NCI-H146 (cell line): Measurements from ENCODE around the gene KRTAP10-8.
"Not testable (repeated sequence)": the region's sequence is repeated elsewhere in the genome, so short reads cannot be mapped to it uniquely, and the experiment has no call there.

ENCODE experiments used
- DNase-seq: peaks from one replicate; lab custom pipeline; 2025; lab: John Stamatoyannopoulos, UW

The KRTAP10-8 gene

DNA sequence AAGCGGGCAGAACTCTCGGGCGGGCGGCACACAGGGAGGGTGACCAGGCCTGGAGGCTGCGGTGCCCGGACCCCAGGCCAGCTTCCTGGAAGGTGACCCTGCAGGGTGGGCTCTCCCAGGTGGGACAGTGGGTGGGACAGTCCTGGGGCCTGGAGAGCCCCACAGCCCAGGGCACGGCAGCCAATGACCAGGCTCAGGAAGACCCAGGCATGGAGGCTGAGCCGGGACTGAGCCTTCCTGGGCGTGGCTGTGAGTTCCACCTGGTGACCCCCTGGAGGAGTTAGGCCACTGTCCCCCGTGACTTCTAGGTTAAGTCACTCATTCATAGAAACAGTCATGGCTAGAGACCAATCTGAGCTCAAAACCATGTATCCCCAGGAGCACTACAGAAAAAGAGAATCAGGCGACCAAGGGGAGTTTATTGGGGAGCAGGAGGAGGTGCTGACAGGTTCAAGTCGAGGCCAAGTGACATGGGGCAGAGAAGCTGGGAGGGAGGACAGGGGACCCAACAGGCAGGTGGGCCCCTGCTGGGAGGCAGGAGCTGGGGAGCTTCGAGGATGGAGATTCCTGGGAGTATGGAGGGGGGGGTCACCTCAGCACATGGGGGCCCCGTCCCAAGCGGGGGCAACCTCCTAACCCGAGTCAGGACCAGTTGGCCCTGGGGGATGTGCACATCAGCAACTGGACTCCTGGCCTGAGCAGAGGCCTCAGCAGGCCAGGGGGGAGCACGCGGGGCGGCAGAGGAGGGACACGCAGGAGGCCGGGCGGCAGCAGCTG, 32.6 kb upstream of the KRTAP10-8 start:
- DNase-seq, result no peak

DNA sequence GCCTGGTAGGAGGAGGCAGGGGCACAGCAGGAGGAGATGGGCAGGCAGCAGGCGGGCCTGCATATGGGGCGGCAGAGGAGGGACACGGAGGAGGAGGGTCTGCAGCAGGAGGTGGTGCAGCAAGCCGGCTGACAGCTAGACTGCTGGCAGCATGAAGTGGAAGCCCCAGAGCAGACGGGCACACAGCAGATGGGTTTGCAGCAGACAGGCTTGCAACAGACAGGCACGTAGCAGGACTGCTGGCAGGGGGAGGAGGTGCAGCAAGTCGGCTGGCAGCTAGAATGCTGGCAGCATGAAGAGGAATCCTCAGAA, 32.1 kb upstream of the KRTAP10-8 start:
- DNase-seq, result no peak

DNA sequence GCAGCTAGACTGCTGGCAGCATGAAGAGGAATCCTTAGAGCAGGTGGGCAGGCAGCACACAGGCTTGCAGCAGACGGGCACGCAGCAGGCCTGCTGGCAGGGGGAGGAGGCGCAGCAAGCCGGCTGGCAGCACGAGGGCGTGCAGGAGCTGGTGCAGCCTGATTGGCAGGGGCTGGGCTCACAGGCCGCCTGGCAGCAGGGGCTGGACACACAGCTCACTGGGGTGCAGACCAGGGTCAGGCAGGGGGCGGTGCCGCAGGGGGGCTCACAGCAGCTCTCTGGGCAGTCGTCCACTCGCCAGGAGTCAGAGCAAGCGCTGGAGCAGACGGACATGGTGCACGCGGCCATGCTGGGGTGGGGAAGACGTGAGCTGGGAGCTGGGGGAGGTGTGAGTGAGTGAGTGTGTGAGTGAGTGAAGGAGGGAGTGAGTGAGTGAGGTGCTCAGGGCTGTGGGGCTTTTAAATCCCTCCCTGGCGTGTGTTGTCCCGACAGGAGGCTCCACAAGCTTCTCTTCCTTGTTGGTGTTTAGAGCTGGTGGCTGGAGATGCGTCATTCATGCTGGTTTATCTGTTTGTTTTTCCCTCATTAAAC, 31.6 kb upstream of the KRTAP10-8 start, which contains the start of gene KRTAP10-5:
Gene KRTAP10-5 (minus strand): TSS at position 374 of the 591 bp plus-strand sequence. CDS start 26 bp downstream, at position 348.
- DNase-seq, result not testable (repeated sequence)

DNA sequence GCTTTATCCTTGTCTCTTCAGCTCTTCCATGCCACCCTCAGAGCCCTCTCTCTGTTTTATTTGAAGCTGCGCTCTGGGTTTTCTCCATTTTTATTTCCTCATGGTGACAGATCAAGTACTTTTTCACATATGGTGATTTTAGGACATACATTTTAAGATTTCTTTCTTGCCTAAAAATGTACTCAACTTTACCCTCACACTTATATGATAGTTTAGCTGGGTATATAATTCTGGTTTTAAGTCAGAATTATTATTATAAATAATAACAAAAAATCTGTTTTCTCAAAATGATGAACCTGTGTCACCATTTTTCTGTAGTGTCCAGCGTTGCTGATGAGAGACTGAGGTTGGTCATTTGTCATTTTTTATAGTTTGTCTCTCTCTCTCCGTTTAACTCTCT, 30.7 kb upstream of the KRTAP10-8 start:
- no peak for DNase-seq

DNA sequence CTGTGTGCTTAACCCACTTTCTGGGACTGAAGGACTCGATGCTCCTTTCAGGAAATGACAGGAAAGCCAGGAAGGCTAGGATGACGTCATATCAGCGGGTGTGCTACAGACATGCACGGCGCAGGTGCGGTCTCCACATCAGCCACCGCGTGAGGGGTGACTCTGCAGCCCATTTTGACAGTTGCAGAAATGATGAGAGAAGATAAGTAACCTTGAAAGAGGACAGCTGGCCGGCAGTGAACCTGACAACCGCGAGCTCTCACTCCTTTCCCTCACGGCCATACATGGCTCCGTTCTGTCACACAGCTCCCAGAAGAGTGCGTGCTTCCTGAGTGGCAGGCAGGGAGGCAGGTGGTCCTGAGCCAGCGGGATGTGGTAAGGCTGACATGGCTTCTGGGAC, 29.8 kb upstream of the KRTAP10-8 start:
- DNase-seq, result no peak

DNA sequence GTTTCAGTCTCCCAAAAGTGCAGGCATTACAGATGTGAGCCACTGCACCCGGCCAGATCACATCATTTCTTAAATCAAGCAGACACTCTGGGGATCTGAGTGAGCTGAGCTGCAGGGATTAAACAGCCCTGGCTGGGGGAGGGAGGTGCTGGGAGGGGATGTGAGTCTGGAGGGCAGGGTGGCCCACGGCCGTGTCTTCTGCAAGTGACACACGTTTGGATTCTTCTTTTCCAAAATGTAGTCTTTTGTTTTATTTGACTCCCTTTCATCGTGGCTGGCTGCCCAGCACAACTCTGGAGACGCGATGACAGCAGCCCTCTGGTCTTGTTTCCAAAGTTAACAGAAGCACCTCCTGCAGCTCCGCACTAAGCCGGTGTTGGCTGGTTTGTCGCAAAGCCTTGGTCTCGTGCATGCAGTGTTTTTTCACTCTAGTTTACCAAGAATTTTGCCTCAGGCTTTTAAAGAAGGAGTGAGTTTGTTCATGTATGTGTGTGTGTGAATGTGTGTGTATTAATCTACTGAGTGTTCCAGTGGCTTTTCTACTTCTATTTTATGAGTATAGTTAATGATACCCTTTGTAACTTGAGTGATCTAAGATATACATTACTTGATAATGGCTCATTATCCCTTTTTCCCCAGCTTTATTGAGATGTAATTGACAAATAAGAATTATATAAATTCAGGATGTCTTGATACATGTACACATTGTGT, 28.6 kb upstream of the KRTAP10-8 start:
- DNase-seq, result peak; percentile 67

DNA sequence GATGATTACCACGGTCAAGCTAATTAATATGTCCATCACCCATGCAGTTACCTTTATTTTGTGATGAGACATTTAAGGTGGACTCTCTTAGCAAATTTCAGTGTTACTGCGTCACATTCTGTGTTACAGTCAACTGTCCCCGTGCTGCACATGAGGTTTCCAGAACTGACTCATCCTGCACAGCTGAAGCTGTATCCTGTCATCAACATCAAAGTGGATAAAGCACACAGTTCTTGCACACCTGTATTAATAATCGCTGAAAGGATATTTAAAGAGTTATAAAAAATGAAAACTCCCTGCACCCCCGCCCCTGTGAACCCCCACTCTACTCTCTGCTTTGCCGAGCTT, 28.1 kb upstream of the KRTAP10-8 start:
- DNase-seq, result peak; percentile 53

DNA sequence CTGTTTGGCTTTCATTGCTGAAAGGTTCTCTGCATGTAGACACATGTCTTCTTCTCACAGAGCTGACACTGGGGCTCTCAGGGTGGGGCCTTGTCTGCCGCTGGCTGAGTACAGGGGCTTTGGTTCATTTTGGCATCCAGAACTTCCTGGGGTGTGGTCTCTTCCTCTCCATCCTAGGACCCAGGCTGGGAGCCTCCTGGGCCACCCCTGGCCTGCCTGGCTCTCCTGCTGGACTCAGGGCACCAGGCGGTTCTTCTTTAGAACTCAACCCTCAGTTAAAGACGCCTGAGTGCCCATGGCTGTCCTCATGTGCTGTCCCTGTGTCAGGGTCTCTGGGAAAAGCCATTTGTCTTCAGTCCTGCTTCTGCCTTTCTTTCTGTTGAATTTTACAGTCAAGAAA, 26.0 kb upstream of the KRTAP10-8 start:
- DNase-seq, result no peak

DNA sequence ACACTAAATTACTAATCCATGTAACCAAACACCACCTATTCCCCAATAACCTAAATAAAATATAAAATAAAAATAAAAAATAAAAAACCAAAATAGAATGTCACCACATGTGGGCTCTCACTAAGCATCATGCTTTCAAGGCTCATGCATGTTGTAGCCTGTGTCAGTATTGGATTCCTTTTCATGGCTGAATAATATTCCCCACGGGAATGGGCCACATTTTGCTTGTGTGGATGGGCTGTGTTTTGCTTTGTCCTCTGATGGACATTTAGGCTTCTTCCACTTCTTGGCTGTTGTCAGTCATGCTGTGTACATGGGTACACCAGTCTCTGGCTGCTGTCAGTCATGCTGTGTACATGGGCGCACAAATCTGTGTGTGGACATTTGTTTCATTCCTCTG, 22.8 kb upstream of the KRTAP10-8 start:
- no peak for DNase-seq

DNA sequence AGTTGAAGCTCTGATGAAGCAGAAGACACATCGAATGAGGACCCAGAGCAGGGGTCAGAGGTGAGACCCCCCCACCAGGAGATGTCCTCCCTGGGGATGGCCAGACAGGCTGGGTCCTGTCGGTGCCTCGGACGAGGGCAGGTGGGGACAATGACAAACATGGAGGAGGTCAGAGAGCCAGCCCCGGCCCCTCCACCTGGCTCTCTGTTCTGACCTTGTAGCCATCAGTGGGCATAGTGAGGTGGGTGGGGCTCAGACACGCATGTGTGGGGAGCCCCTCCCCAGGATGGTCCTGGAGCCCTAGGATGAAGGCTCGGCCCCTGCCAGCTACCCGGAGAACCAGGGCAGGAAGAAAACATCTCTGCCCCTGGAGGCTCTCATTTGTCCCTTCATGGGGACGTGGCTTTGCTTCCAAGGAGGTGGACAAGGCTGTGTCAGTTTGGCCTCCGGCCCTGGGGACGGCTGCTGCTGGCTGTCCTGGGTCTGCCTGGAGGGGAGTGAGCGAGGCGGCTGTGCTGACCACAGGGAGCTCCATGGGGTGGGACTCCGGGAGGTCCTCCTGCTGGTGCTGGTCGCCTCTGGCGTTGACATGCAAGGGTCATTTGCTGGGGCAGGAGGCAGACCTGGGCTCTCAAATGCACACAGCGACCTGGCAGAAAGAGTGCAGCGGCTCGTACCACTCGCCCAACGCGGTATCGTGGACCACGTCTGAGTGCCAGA, 22.1 kb upstream of the KRTAP10-8 start:
- DNase-seq, result no peak

DNA sequence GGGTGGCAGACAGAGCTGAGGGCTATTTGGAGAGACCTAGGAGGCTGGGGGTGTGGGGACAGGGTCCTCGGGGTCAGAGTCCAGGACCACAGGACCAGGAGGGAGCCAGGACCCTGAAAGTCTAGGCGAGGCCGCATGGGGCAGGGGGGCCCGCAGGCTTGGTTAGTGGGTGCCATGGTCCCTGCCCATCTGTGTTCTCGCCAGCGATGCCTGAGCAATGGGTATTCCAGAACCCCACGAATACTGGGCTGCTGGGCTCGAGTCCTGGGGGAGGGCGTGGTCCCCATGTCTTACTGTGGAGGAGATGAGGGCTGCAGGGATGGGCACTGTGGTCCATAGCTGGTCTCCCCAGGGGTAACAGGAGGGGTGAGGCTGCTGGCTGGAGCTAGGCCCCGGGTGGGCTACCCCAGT, 21.6 kb upstream of the KRTAP10-8 start:
- DNase-seq, result no peak

DNA sequence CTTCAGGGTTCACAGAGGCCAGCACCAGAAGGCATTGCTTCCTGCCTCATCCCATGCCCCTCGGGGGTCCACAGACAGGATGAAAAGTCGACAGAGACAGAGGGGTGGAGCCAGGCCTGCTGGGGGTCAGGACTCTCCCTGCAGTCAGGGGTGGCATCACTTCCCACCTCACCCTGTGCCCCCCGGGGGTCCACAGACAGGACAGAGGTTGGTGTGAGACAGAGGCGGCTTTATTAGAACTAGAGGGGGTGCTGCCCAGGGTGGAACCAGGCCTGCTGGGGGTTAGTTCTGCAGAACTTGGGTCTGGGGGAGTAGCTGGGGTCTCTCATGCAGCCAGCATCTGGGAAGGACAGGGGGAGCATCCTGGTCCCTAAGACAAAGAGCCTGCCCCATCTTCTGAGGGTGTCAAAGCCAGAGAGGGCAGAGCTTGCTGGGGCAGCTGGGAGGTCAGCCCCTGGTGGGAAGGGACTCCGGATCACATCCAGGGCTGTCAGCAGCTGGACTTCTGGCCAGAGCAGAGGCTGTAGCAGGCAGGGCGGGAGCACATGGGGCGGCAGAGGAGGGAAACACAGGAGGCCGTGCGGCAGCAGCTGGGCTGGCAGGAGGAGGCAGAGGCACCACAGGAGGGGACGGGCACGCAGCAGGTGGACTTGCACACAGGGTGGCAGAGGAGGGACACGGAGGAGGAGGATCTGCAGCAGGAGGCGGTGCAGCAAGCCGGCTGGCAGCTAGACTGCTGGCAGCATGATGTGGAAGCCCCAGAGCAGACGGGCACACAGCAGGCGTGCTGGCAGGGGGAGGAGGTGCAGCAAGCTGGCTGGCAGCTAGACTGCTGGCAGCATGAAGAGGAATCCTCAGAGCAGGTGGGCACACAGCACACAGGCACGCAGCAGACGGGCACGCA, 20.7 kb upstream of the KRTAP10-8 start:
- DNase-seq, result not testable (repeated sequence)

DNA sequence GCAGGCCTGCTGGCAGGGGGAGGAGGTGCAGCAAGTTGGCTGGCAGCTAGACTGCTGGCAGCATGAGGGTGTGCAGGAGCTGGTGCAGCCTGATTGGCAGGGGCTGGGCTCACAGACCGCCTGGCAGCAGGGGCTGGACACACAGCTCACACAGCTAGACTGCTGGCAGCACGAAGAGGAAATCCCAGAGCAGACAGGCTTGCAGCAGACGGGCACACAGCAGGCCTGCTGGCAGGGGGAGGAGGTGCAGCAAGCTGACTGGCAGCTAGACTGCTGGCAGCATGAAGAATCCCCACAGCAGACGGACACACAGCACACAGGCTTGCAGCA, 20.1 kb upstream of the KRTAP10-8 start:
- DNase-seq, result not testable (repeated sequence)

DNA sequence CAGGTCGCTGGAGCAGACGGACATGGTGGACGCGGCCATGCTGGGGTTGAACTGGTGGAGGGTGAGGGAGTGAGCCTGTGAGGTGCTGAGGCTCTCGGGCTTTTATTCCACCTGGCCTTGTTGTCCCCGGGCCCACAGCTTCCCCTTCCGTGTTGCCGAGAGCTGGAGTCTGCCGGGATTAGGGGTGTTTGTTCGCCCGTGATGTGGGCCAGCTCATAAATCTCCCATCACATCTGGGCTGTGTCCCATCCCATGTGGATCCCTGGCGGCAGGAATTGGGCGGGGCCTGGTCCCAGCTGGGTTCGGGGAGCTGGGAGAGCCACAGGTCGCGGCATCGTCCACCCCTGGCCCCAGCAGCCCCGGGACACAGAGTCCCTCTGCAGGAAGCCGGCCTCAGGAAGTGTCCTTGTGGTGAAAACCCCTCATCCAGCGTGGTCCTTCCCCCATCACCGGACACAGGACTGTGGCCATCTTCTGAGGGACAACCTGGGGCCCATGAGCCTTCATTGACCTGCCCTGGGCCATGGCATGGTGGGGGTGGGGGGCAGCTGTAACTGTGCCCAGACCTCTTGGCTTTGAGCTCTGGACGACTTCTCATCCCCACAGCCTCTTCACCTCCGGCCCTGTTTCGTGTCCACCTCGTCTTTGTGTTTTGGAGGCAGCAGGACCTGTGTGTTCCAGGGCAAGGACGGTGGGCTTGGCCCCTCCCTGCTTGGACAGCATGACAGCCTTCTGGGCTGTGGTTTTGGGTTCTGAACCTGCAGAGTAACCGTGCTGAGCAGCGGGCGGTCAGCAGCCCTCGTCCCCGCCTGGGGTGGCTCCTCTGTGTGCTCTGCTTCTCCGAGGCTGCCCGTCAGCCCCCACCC, 19.2 kb upstream of the KRTAP10-8 start, which contains the start of gene KRTAP10-6:
Gene KRTAP10-6 (minus strand): TSS at position 60 of the 866 bp plus-strand sequence. CDS start 21 bp downstream, at position 39.
- DNase-seq, result peak; percentile 54

DNA sequence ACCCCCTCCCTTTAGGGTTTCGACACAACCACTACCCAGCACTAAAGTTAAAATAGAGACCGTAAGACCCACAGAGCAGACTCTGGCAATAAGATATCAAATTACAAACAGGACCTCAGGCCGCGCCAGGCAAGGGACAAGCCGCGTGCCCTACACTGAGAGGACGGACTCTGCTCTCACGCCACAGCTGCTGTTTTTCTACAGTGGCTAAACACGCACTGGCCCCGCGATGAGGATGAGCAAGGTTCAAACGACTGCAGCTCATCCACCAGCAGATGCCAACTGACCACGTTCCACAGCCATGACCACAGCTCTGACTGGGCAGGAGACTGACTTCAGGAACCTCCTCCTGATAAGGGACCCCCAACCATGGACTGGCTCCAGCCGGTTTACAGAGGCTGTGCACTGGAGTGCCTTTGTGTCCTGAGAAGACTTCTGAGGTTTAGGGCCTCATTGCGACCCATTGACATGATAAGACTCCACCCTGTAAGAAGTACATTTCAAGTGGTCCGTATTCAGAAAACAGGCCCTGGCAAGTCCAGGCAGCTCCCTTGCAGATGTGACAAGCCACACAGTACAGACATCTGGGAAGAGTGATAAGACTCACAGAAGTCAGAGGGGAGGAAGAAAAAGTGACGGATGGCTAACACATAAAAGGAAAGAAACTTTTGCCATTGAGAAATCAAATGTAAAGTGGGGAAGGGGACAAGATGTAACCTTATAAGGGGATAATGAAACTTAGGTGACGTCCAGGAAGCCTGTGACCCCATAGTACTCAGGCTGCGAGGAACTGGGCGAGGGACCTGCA, 18.1 kb upstream of the KRTAP10-8 start:
- DNase-seq, result peak; percentile 21

DNA sequence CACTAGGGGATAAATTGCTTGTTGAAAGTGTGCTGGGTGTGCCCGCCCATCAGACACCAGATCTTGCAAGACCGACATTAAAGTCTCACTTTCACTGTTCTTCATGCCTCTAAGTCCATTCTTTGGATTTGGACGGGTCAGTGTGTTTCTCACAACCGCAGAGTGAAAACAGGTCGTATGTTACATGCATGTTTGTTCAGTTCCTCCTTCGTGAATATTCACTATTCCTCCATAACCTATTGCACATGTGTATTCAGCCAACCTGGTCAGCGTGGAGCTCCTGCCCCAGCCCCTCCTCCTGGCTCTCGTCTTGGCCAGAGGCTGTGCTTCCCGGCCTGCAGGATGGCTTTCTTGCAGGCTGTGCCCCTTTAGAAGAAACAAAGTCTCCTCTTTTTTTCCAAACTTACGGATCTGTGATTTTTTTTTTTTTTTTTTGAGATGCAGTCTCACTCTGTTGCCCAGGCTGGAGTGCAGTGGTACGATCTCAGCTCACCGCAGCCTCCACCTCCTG, 17.4 kb upstream of the KRTAP10-8 start:
- DNase-seq, result no peak

DNA sequence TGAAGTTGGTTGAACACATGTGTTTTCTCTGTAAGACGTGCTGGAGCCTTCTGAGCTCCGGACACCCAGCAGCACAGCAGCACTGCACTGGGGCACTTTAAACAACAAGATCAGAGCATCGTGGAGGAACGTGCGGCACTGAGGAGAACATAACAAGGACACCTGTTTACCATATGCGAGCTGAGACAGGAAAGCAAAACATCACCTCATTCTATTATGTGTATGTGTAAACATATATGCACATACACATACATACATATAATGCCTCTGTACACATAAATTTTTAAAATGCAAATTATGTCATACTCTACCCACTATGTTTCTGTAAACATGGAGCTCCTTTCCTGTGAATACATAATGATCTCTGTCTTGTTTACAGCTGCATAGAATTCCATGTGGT, 16.4 kb upstream of the KRTAP10-8 start:
- DNase-seq, result no peak

DNA sequence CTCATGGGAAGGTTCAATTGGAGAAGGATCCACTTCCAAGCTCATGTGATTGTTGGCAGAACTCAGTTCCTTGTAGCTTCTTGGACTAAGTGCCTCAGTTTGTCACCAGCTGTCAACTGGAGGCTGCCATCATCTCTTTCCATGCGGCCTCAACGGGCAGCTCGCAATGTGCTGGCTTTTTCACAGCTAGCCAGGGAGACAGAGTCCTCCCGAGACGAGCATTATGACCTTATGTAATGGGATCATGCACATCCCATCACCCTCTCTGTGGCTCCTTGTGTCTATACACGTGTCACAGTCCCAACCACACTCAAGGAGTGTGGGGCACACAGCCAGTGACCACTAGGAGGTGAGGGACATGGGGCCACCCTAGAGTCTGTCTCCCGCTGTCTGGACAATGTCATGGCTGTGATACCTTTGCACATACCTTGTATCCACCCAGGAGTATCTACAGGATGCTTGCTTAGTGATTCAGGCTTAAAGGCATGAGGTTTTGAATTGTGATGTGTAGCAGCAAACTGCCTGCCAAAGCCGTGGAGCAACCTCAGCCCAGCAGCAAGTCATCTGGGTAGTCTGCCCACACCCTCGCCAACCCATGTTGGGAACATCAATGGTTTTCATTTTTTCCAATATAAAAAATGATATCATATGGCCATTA, 15.7 kb upstream of the KRTAP10-8 start:
- DNase-seq, result no peak

DNA sequence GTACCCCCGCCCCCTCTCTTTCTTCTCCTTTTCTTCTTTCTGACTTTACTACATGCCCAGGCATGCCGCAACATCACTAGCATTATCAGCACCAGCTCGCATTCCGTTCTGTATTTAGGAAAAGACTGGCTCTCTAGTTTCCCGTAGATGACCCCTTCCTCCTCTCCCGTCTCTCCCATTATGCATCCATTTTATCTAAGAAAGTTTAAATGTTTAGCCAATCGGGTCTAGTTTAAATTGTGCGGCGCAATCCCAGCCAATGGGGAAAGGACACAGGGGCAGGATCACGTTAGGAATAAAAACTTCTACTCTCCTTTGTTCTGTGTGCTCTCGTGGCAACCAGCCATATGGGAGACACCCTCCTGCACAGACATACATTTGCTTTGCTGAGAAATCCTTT, 13.8 kb upstream of the KRTAP10-8 start:
- DNase-seq, result no peak
